HL-60 (cell line): ENCODE results near the gene AKT3.
A peak's percentile ranks its signal among the peaks of the same experiment; 100 is the strongest.

ENCODE experiments used
- DNase-seq, 2 experiments: peaks; one replicate each; pipeline ENCODE4 v3.0.0-alpha.2; 2010 to 2020; ENCODE audit warnings: low read depth in 1 of 2, low spot score in 1 of 2
- H3K27ac ChIP-seq: fragments of 250-450 bp; sonication (Bioruptor Pico); replicated peaks from 2 replicates; pipeline ENCODE4 v1.5.1; 2020; ENCODE audit warnings: mild to moderate bottlenecking, moderate library complexity
- H3K27me3 ChIP-seq: fragments of 250-450 bp; sonication (Bioruptor Pico); 2 replicates; pipeline ENCODE4 v1.5.1; 2021; ENCODE audit warnings: mild to moderate bottlenecking, moderate library complexity; ENCODE audit not compliant: insufficient read depth, poor library complexity, severe bottlenecking
- H3K4me3 ChIP-seq: replicated peaks from 2 replicates; pipeline ENCODE4 v1.5.1; 2011; ENCODE audit warnings: mild to moderate bottlenecking, control low read depth, low read length; ENCODE audit not compliant: insufficient read depth
- GABPA ChIP-seq: IDR thresholded peaks from 2 replicates; pipeline ENCODE4 v1.6.1; 2012; ENCODE audit warnings: low read depth
- POLR2AphosphoS5 ChIP-seq: IDR thresholded peaks from 2 replicates; pipeline ENCODE4 v1.6.1; 2012; ENCODE audit warnings: low read depth
- SPI1 ChIP-seq: IDR thresholded peaks from 2 replicates; pipeline ENCODE4 v1.6.1; 2012; ENCODE audit warnings: low read depth, mild to moderate bottlenecking, borderline replicate concordance
- TF ChIP-seq, protein P1 (sequence below): IDR thresholded peaks from 2 replicates; pipeline ENCODE4 v1.6.1; 2012; ENCODE audit warnings: low read depth; ENCODE audit not compliant: insufficient replicate concordance
- TF ChIP-seq, protein P2 (sequence below): IDR thresholded peaks from one replicate; pipeline ENCODE4 v1.5.1; 2011; ENCODE audit warnings: low read length, control low read depth, inconsistent platforms; ENCODE audit not compliant: insufficient read depth

The AKT3 gene

DNA sequence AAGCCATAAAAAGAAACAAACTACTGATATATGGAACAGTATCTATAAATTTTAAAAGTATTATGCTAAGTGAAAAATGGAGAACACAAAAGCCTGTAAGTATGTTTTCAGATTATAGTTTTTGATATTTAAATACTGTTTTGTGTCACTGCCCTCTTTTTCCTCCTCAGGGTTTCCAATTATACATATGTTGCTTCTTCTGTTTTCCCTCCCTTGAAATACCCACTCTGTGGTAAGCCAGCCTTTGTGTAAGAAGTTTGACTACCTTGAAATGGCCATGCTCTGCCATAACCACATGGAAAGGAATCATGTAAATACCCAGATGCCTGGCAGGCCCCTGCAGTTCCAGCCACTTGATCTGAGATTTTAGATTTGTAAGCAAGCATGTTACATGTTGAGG is 248.3 kb downstream of the AKT3 start:
- TF ChIP-seq POLR2AphosphoS5 (no peak), GABPA (no peak), SPI1 (no peak)
- TF ChIP-seq, protein P1, sequence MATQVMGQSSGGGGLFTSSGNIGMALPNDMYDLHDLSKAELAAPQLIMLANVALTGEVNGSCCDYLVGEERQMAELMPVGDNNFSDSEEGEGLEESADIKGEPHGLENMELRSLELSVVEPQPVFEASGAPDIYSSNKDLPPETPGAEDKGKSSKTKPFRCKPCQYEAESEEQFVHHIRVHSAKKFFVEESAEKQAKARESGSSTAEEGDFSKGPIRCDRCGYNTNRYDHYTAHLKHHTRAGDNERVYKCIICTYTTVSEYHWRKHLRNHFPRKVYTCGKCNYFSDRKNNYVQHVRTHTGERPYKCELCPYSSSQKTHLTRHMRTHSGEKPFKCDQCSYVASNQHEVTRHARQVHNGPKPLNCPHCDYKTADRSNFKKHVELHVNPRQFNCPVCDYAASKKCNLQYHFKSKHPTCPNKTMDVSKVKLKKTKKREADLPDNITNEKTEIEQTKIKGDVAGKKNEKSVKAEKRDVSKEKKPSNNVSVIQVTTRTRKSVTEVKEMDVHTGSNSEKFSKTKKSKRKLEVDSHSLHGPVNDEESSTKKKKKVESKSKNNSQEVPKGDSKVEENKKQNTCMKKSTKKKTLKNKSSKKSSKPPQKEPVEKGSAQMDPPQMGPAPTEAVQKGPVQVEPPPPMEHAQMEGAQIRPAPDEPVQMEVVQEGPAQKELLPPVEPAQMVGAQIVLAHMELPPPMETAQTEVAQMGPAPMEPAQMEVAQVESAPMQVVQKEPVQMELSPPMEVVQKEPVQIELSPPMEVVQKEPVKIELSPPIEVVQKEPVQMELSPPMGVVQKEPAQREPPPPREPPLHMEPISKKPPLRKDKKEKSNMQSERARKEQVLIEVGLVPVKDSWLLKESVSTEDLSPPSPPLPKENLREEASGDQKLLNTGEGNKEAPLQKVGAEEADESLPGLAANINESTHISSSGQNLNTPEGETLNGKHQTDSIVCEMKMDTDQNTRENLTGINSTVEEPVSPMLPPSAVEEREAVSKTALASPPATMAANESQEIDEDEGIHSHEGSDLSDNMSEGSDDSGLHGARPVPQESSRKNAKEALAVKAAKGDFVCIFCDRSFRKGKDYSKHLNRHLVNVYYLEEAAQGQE = no peak
- TF ChIP-seq, protein P2, sequence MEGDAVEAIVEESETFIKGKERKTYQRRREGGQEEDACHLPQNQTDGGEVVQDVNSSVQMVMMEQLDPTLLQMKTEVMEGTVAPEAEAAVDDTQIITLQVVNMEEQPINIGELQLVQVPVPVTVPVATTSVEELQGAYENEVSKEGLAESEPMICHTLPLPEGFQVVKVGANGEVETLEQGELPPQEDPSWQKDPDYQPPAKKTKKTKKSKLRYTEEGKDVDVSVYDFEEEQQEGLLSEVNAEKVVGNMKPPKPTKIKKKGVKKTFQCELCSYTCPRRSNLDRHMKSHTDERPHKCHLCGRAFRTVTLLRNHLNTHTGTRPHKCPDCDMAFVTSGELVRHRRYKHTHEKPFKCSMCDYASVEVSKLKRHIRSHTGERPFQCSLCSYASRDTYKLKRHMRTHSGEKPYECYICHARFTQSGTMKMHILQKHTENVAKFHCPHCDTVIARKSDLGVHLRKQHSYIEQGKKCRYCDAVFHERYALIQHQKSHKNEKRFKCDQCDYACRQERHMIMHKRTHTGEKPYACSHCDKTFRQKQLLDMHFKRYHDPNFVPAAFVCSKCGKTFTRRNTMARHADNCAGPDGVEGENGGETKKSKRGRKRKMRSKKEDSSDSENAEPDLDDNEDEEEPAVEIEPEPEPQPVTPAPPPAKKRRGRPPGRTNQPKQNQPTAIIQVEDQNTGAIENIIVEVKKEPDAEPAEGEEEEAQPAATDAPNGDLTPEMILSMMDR = no peak
- DNase-seq = no peak

DNA sequence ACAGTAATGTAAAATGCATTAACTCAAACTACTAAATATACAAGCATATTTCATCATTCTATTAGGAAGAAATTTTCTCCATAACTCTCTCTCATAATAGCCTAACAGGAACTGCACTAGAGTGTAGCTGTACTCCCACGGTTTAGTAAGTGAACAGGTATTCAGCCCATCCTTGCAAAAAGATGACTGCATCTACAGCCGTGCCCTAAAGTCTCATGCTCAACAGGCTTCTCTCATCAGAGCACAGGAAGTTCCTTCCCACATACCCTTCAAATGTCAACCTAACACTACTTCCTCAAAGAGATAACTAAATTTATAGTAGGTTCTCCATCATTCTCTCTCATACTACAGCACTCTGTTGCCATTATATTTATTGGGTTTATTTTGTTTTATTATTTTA is 251.6 kb downstream of the AKT3 start:
- Histone ChIP-seq H3K27me3 (no peaks in the 10 kb centered on the region), H3K4me3 (no peak overlapping the region), H3K27ac (no peak overlapping the region)
- peak; percentile 35; the same call in 1 of the 2 replicates for TF ChIP-seq SPI1
- TF ChIP-seq, protein P2 = no peak
- DNase-seq = peak in 1 of 2 experiments; percentile 39

More for the DNA sequence above, 248.3 kb downstream of the AKT3 start:
- Histone ChIP-seq H3K27ac (no peak overlapping the region), H3K27me3 (no peaks in the 10 kb centered on the region), H3K4me3 (no peak overlapping the region)

DNA sequence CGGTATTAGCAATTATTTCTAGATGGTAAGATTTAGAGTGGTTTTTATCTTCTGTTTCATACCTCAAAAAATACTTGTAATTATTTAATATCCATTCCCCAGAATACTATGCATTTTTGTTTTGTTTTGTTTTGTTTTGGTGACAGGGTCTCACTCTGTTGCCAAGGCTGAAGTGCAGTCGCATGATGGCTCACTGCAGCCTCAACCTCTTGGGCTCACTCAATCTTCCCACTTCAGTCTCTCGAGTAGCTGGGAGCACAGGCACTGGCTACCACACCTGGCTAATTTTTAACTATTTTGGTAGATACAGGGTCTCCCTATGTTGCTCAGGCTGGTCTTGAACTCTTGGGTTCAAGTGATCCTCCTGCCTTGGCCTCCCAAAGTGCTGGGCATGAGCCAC is 252.7 kb downstream of the AKT3 start:
- H3K27ac ChIP-seq = no peak overlapping the region
- no peak for DNase-seq
- H3K4me3 ChIP-seq = no peak overlapping the region
- H3K27me3 ChIP-seq = no peaks in the 10 kb centered on the region
- TF ChIP-seq POLR2AphosphoS5 = no peak
- TF ChIP-seq SPI1 = no peak

DNA sequence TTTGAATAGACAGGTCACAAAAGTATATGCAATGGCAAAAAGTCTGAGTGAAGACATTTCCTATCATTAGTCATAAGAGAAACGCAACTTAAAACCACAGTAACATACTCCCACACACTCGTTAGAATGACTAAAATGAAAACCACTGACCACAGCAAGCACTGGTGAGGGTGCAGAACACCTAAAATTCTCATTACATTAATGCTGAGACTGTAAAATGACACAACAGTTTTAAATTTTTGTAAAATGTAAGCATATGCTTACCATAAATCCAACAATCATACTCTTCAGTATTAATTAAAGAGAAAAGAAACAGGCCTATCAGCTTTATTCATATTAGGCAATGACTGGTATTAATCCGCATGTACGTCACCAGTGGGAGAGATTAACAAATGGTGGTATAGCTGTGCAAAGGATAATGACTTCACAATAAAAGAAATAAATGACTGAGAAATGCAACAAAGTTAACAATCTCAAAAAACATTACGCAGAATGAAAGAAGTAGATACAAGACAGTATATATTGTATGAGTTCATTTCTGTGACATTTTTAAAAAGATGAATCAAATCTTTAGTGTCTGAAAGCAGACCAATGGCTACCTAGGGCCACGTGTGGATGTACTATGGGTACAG is 253.5 kb downstream of the AKT3 start:
- Histone ChIP-seq H3K27ac (no peak overlapping the region), H3K4me3 (no peak overlapping the region), H3K27me3 (no peaks in the 10 kb centered on the region)
- DNase-seq = peak in 1 of 2 experiments; percentile 53
- TF ChIP-seq, protein P2 = no peak
- peak; percentile 68; the same call in 1 of the 2 replicates for TF ChIP-seq POLR2AphosphoS5

DNA sequence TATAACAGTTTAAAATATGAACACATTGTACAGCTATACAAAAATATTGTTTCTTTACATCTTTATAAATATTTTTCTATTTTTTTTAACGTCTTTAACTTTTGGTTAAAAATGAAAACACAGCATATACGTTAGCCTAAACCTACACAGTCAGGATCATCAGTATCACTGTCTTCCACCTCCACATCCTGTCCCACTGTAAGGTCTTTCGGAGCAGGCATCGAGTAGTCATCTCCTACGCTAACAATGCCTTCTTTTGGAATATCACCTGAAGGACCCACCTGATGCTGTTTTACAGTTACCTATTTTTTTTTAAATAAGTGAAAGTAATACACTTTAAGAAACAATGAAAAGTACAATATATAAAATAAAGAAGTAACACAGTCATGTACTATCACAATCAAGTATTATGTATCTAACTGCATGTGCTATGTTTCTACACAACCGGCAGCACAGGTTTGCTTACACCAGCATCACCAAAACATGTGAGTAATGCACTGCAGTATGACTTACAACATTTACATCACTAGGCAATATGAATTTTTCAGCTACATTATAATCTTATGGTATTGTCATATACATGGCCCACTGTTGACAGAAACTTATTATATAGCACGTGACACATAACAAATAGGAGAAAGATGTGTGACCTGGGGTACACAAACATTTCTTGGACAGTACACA is 254.4 kb downstream of the AKT3 start:
- TF ChIP-seq, protein P2 = no peak
- TF ChIP-seq, protein P1 = no peak
- TF ChIP-seq POLR2AphosphoS5 (no peak), SPI1 (no peak), GABPA (no peak)
- Histone ChIP-seq H3K27ac (no peak overlapping the region), H3K27me3 (no peaks in the 10 kb centered on the region), H3K4me3 (no peak overlapping the region)
- DNase-seq = no peak
